HG03432 (cell line): ENCODE measurements around the gene LHX4.
A peak's percentile ranks its signal among the peaks of the same experiment; 100 is the strongest.

Source experiments
- ATAC-seq: cut with Tn5 transposase; IDR thresholded peaks from one replicate; pipeline ENCODE4 v1.9.1; 2021; ENCODE audit warnings: mild to moderate bottlenecking, moderate library complexity; ENCODE audit not compliant: unreplicated experiment

The LHX4 gene

GRCh38 chr1:180241716-180242544 is 11.9 kb downstream of the LHX4 start:
- ATAC-seq, result no peak

GRCh38 chr1:180243517-180244221 is 13.6 kb downstream of the LHX4 start:
- no peak for ATAC-seq

- no peak for ATAC-seq
Observed at GRCh38 chr1:180244840-180245239, 14.8 kb downstream of the LHX4 start.

- no peak for ATAC-seq
Observed at GRCh38 chr1:180246579-180246978, 16.5 kb downstream of the LHX4 start.

- ATAC-seq, result no peak
Observed at GRCh38 chr1:180247061-180247460, 17.0 kb downstream of the LHX4 start.

GRCh38 chr1:180247580-180247979 is 17.5 kb downstream of the LHX4 start:
- no peak for ATAC-seq

- ATAC-seq, result no peak
Observed at GRCh38 chr1:180248176-180248575, 18.1 kb downstream of the LHX4 start.

- no peak for ATAC-seq
Observed at GRCh38 chr1:180248731-180249681, 18.9 kb downstream of the LHX4 start.

GRCh38 chr1:180249725-180250498 is 19.8 kb downstream of the LHX4 start:
- no peak for ATAC-seq

GRCh38 chr1:180250499-180250770 is 20.4 kb downstream of the LHX4 start:
- no peak for ATAC-seq

GRCh38 chr1:180250883-180251509 is 20.9 kb downstream of the LHX4 start:
- ATAC-seq, result no peak

- ATAC-seq, result no peak
Observed at GRCh38 chr1:180251526-180252305, 21.7 kb downstream of the LHX4 start.

- ATAC-seq, result peak; percentile 72
Observed at GRCh38 chr1:180252638-180253536, 22.8 kb downstream of the LHX4 start.

GRCh38 chr1:180253585-180254495 is 23.8 kb downstream of the LHX4 start:
- no peak for ATAC-seq

- no peak for ATAC-seq
Observed at GRCh38 chr1:180254496-180254819, 24.4 kb downstream of the LHX4 start.

GRCh38 chr1:180254854-180255253 is 24.8 kb downstream of the LHX4 start:
- ATAC-seq, result no peak

- ATAC-seq, result no peak
Observed at GRCh38 chr1:180255536-180256340, 25.7 kb downstream of the LHX4 start.
